NOMO-1 treated with dmso at 0.1 percent for 144 hours (cell line): Measurements from ENCODE around the gene PHLDA1.

Experiments used
- DNase-seq: peaks from one replicate; lab custom pipeline; 2025; ENCODE audit not compliant: unreplicated experiment; lab: John Stamatoyannopoulos, UW

Gene PHLDA1

DNA sequence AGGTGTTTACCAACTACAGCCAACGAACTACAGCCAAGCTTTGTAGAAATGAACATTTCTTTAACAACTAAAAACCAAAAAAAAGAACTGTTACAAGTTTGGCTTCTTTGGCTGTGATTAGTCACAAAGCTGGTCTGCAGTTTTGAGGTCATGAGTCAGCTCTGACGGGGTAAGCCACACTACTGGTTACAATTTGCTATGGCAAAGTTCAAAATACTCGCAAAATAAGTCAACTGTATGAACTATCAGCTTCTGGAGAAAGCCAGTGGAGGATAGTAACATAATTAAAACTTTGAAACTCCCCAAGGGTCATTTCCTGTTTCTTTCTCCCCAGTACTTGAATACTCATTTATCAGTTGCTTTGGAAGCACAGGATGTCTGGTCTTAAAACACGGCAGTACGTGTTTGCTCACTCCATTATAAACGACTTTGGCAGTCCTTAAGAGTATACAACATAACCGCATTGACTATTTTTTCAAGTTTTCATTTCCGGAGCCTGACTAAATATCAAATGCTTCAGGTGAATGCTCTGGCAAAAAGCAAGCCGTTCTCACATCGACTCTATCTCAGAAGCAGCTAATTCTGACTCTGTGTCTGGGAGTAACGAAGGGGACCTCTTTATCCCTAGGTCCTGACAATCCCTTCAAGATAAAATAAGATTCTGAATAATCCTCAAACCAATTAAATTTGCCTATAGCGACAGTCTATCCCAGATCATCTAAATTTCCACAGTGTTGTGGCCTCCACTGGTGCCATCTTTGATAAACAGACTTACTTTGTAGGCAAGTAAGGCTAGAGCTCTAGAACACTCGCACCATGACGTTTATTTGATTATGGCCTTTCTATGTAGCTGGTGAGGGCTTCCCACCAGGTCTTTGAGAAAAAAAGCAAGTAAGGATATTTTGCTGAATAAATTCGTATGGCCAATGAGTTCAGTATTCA lies 10.6 kb downstream of the PHLDA1 start:
- peak; percentile 17 for DNase-seq

DNA sequence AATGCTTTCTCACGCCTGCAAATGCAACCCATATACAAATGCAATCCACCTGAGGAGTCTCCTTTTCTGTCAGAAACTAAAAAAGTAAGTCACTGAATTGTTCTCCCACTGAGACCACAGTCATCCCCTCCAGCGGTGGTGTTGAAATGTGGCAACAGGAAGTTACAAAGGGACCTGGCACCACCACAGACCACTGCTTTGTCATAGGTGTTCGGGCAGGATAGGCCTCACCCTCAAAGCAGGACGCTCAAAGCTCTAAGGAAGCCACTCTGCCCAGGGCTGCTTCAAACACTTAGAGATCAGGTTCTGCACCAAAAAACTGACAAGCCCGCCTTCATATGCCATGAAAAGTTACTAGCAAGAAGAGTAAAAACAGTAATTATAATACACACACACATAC lies 11.3 kb downstream of the PHLDA1 start:
- DNase-seq, result peak; percentile 59

DNA sequence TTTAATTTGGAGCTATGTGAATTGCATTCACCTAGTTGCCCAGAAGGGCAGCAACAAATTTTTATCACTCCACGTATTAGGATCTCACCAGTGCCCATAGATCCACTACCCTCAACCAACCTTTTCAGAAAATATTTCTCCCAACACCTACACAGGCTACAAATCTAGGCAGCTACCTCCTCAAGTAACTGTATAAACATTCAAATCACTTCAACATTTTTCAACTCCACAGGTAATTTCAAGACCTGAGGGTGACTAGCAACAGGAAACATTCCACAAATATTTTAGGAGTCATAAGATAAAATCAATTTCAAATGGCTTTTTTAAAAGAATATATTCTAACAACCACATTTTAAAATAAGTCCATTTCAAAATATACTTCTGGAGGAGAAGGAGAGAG lies 12.9 kb downstream of the PHLDA1 start:
- no peak for DNase-seq

DNA sequence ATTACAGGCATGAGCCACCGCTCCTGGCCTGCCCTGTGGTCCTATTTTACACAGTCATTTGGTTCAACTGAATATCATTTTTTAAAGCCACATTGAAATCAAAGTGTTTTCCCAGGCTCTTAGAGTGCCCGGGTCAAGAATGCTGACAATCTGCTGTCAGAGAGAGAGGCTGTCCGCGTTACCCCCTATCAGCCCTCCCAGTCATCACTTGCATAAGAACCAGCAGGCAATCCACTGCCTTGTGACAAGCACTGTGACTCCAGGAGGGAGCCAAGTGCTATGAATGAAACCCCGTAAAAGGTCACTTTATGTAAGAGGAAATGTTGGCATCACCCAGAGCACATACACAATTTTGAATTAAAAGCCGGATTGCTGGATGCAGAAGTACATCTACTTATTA lies 13.5 kb downstream of the PHLDA1 start:
- no peak for DNase-seq

DNA sequence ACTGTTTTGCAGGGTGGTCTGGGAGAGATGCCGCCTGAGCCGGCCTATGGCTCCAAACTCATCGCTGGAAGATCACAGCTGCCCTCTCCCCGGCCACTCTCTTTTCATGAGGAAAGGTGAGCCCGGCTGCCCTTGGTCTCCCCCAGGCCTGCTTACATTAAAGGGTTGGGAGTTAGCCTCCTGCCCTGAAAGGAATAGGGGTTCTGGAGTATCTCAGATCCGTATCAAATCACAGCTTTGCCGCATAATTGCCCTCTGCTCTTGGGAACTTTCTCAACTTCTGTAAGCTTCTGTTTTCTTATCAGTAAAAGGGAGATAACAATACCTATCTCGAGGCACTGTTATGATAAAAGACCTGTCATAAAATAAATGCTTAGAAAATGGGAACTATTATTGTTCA lies 17.6 kb downstream of the PHLDA1 start:
- no peak for DNase-seq

DNA sequence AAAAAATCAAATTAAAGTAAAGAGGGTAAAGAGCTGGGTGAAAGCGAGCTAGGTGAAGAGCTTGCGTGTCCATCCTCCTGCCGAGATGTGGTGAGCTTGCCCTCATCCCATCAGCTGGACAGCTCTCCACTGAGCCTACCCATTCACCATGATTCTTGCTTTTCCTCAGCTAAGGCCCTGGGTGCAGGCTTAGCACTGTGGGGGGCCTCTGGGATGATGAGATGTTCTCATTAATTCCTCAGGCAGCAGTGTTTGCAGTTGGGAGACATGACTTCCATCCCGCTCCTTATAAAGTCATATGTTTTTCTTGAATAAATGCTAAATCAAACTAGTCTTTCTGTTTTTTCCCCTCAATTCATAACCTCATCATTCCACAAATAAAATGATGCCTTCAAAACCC lies 18.0 kb downstream of the PHLDA1 start:
- DNase-seq, result no peak

DNA sequence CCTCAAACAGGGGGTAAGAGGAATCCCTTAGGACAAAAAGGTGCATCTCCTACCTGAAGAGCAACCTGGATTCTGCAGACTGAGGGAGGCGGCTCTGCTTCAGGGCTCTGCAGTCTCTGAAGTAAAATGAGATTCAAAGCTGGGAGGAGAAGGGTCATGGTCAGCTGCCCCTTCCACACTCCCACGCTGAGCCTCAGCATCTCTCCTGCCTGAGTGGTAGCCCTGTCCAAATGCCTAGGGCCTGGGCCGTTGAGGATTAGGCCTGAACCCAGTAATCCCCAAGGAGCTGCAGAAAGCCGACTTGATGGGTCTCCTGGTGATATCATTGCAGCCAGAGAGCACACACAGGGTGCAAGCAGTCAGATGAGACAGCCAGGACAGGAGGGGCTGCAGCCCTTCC lies 18.9 kb downstream of the PHLDA1 start:
- DNase-seq, result no peak

DNA sequence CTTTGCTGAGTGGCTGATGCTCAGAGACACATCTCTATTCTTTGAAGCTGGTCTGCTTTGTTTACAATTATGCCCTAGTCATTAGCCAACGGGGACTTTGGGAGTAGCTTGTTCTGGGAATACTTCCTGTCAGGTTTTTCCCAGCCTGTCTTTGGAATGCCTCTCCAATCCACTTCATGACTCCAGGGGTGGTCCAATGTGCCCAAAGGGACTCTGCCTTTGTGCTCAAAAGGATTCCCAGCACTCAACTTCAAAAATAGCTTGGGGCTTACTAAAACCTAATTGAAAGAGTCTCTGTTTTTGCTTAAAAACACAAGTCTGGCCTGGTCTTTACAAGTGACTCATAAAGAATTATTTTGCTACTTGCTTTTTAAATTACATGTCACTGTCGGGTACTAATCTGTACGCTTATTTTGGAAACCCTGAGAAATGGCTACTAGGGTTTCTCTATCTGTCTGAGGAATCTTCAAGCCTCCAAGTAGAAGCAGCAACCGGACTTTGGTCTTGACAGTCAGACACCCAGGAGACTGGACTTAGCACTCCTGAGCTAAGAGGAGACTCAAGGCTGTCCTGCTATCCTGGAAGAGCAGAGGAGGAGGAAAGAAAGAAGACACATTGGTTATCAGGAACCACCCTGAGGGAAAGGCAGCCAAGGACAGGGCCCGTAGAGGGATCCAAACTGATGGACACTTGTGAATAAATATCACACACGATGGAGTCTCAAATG lies 20.7 kb downstream of the PHLDA1 start:
- DNase-seq, result no peak

DNA sequence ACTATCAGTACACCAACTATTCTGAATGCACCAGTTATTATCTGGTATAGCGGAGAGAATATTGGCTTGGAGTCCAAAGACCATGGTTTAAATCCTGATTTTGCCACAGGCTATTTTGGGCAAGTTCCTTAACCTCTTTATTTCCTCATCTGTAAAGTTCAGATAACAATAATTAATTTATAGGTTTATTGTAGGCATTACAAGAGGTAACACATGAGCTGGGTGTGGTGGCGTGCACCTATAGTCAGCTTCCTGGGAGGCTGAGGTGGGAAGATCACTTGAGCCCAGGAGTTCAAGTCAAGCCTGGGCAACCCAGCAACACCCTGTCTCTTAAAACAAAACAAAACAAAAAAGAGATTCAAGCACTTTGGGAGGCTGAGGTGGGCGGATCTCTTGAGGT lies 23.1 kb downstream of the PHLDA1 start:
- DNase-seq, result no peak

DNA sequence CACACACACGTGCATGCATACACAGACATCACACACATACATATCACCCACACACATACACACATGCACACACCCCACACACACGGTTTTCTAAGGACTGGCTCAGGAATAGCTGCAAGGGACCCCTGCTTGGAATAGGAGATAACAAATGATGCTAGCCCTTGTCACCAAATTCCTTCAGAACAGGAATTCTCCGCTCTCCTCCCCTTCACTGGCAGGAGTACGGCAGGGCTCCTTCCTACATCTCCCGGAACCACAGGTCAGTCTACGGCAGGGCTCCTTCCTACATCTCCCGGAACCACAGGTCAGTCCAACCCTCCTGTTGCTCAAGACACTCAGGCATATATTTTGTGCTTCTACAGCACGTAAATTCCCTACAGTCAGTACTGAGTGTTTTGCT lies 23.9 kb downstream of the PHLDA1 start:
- DNase-seq, result no peak

DNA sequence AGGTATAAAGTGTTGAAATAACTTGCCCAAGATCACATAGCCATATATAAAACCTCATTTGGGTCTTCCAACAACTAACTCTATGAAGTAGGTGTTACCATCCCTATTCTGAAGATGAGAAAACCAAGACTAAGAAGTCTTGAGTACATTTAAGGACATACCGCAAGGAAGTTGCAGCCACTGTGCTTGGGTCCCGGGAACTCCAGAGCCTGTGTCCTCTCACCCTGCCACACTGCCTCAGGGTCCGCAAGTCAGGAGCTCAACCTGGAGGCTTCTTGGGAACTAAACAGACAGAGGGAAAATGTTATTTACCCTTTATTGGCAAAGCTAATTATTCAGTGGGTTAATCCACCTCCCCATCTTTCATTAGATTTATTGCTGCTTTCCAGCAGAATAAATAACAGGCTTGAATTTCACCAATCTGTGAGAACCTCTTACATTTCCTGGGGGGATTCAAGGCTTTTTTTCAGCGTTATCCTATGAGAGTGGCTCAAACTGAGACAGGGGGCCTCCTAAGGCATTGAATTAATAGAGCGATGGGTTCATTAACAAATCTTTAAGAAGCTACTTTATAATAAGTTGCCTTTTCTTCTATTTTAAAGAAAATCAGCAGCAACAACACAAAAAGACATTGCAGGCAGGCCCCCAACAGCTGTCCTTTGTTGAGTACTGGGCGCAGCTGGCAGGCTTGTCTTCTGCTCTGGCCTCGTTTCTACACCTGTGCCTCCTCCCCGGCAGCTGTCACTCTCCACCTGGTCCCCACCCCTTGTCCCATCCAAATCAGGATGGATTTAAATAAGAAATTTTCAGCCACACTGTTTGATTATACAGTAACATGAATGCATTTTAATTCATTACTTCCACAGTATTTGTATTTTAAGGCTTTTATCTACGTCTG lies 25.3 kb downstream of the PHLDA1 start:
- DNase-seq, result no peak

DNA sequence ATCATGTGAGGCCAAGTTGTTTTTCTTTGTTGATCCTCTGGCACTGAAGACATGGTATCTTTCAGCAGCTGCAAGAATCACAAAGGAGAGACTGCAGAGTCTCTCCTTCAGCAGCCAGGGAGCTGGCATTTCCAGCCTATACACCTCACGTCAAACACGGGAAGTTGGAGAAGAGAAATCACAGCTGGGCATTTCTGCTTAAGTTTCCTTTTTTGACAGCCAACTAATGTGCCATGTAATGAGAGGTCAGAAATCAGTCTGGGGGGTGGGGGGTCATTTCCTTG lies 28.3 kb downstream of the PHLDA1 start:
- no peak for DNase-seq

DNA sequence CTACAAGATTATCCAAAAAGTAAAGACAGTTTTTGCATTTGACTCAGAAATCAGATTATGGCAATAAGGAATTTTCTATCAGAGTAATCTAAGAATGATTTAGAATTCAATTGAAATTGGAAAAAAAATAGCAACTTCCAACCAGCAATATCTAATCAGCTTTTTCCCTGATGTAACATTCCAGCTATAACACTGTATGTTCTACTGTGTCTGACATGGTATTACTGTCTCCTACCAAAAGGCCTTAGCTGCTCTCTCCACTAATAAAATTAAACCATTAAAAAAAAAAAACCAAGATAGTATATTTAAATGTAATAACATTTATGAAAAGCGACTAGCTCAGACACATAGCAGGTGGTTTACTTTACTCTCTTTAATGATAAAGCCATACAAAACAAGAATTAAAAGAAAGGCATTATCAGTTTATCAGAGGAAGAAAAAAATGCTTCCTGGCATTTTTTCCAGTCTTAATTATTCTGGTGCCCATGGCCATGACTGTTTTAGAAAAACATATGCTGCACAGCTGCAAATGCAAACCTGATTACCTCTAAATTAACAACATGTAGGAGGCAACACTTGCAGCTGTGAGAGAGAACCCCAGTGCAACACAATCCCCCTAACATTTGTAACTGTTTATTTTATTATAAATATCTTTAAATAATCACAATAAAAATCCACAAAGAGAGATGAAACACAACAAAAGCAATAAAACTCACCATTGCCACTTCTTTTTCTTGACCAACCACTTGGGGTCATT lies 28.8 kb downstream of the PHLDA1 start:
- no peak for DNase-seq

DNA sequence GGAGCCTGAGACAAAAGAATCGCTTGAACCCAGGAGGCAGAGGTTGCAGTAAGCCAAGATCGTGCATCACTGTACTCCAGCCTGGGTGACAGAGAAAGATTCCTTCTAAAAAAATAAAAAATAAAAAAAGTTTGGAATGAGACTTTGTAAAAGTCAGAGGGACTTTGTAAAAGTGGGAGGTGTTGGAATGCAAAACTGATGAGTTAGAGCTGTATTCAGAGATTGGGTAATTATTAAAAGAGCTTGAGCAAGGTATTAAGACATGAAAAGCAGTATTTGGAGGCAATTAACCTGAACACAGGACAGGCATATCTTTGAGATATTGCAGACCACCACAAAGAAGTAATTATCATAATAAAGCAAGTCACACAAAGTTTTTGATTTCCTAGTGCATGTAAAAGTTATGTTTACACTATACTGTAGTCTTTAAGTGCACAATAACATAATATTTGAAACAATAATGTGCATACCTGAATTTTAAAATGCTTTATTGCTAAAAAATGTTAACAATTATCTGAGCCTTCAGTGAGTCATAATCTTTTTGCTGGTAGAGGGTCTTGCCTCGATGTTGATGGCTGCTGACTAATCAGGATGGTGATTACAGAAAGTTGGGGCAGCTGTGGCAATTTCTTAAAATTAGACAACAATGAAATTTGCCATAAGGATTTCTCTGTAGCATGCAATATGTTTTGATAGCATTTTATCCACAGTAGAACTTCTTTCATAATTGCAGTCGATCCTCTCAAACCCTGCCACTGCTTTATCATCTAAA lies 33.1 kb downstream of the PHLDA1 start:
- no peak for DNase-seq

DNA sequence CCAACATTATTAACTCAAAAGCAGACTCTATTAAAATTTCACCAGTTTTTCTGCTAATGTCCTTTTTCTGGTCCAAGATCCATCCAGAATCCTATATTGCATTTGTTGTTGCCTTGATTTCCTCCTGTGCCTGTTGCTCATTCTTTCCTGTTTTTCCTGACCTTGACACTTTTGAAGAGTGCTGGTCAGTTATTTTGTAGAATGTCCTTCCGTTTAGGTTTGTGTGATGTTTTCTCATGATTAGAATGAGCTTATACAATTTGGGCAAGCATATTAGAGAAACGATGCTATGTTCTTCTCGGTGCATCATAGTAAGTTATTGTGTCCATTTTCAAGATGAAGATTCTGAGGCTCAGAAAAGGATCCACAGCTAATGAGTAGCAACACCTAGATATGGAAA lies 33.9 kb downstream of the PHLDA1 start:
- DNase-seq, result no peak

DNA sequence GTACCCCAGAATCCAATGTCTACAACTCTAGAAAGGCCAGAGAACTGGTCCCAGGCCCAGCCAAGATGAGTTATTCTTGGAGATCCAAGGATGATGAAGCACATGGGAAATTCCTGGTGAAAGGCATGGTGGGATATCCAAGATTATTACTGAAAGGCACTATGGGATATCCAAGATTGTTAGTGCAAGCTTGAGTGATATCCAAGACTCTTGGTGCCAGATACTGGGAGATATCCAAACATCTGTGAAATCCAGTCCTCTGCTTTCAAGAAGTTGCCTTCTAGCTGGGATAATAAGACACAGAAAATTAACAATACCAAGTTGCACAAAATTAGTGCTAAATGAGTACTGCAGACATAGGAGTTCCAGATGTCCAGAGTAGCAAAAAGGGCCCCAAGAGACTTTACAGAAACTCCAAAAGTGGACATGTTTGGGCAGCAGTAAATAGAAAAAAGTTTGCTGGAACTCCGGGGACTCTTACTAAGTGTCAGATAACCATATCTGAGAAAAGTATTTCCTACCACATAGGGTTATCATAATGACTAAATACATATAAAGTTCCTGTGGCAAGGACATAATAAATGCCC lies 34.6 kb downstream of the PHLDA1 start:
- no peak for DNase-seq

DNA sequence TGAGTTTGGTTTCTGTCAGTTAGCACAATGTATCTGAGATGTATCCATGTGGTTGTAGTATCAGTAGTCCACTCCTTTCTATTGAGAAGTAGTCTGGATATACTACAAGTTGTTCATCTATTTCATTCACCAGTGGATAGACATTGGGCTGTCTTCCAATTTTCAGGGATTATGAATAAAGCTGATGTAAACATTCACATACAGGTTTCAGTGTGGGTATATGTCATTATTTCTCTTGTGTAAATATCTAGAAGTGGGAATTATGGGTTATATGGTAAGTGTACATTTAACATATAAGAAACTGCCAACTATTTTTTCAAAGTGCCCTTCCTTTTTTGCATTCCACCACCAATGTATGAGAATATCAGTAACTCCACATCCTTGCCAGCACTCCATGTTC lies 35.9 kb downstream of the PHLDA1 start:
- DNase-seq, result no peak

DNA sequence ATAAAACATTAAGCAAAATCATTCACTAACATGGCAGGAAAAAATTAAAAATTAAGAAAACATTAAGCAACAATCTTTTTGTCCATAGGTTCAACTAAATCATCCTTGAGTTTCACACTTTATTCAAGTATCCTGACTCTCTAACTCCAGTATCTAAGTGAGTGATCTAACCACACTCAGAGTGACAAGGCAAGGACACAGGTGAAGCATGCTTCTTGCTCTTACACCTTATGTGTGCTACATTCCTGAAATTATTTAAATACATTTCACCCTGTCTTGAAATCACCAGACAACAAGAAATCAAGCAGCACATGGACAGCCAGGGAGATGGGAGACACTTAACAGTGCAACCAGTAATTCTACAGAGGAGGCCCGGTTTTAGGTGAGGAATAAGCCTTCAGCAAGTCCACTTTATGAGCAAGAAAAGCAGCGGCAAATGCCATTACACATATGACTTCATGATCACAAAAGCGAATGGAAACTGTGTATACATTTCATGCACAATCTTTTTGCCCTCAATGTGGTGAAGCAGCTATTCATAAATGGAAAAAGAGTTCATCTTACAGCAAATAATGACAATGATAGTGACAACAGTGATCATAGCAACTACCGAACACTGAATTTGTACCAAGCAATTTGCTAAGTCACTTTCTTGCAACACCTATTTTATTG lies 37.4 kb downstream of the PHLDA1 start:
- no peak for DNase-seq

DNA sequence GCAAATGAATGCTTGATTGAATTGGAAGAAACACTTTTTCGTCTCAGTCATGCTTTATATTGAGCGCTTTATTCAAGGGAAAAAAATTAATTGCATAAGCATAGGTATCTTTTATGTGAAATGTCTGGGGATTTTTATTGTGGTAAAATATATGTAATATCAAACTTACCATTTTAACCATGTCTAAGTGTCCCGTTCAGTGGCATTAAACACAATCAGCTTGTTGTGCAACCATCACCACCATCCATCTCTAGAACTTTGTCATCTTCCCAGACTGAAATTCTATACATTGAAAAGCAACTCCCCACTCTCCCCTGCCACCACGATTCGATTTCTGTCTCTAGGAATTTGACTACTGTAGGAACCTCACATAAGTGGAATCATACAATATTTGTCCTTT lies 39.8 kb downstream of the PHLDA1 start:
- DNase-seq, result no peak
